ENCODE results near the gene EXOC6B.

The EXOC6B gene

GRCh38 chr2:72142570-72143440 is 683.0 kb downstream of the EXOC6B start:
- Histone ChIP-seq H3K79me2 (ENCODE audit: insufficient read depth, low read length) (no peaks in the 10 kb centered on the region), H4K20me1 (ENCODE audit: insufficient read depth, low read length) (no peaks in the 10 kb centered on the region), H2AFZ (ENCODE audit: low read depth, low read length) (no peak overlapping the region), H3K9ac (ENCODE audit: low read depth, low read length) (no peak overlapping the region), H3K4me1 (ENCODE audit: insufficient read depth, low read length) (no peaks in the 10 kb centered on the region), H3K9me3 (ENCODE audit: insufficient read depth, low read length, severe bottlenecking) (peaks cover 3% of the 10 kb centered on the region), H3K4me3 (ENCODE audit: low read depth in 1 of 2, low read length in 2 of 2) (no peak overlapping the region), H3K4me2 (ENCODE audit: insufficient read depth, low read length) (no peak overlapping the region), H3K27me3 (ENCODE audit: insufficient read depth, low read length, poor library complexity) (no peaks in the 10 kb centered on the region), H3K36me3 (ENCODE audit: insufficient read depth, low read length) (no peaks in the 10 kb centered on the region), H3K27ac (ENCODE audit: low read length) (no peak overlapping the region)
- no peak for DNase-seq
- TF ChIP-seq CTCF (IDR thresholded peaks at IDR 0.05; ENCODE audit: borderline replicate concordance, extremely low read depth, low read length, poor library complexity, severe bottlenecking) (no peak), EZH2 (IDR thresholded peaks at IDR 0.05; ENCODE audit: borderline replicate concordance, low read depth, low read length, severe bottlenecking) (no peak)
- ATAC-seq (ENCODE audit: insufficient read depth, low read depth) = no peak

DNA sequence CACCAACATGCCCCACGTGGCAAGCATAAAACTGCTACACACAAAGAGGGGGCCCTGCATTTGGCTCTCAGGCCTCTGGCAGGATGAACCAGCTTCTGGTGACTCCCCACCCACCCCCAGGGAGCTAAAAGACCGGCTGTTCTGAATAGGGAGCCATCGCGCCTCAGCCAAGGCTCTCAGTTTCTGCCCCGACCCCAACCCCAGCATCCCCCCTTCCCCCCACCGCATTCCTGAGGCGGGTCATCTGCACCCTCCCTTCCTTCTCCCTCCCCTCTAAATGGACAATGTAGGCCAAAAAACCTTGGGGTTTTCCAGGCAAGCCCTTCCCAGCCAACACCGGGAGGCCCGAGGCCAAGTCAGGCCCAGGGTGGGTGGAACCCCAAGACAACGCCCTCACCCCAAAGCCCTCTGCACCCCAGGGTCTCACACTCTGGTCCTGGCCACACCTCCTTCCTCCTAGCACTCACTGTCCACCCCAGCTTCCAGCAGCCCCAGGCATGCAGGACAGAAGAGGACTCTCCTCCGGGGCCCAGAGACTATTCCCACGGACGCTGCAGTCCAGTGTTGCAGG is 683.9 kb downstream of the EXOC6B start:
- no peaks in the 10 kb centered on the region for H3K79me2 ChIP-seq (ENCODE audit: insufficient read depth, low read length)
- H3K4me1 ChIP-seq (ENCODE audit: insufficient read depth, low read length) = no peaks in the 10 kb centered on the region
- H4K20me1 ChIP-seq (ENCODE audit: insufficient read depth, low read length) = no peaks in the 10 kb centered on the region

DNA sequence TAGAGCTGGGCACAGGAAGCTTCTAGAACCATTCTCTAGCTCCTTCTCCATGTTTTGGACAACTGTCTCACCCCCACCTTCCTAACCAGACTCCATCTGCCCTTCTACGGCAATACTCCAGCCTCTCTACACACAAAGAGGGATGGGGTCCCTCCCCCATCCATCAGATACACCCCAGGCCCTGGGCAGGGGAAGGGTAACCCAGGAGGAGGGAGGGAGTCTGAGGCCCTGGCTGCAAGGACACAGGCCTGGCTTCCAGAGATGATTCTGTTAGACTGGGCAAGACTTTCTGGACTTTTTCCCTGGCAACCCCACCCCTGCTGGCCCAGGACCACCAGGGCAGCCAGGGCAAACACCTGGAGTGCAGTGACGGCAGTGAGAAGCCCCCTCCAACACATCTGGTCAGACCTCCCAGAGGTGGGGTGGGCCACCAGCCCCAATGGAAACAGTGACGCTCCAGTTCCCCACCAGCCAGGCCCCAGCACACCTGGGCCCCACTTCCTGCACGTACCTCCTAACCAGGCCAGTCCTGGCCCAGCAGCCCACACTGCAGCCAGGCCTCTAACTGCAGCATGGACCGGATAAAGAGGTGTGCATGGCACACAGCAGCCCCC is 684.7 kb downstream of the EXOC6B start:
- Histone ChIP-seq H3K4me1 (ENCODE audit: insufficient read depth, low read length) (no peaks in the 10 kb centered on the region), H3K9ac (ENCODE audit: low read depth, low read length) (no peak overlapping the region), H3K27me3 (ENCODE audit: insufficient read depth, low read length, poor library complexity) (no peaks in the 10 kb centered on the region), H2AFZ (ENCODE audit: low read depth, low read length) (no peak overlapping the region), H3K36me3 (ENCODE audit: insufficient read depth, low read length) (no peaks in the 10 kb centered on the region), H3K4me3 (ENCODE audit: low read depth in 1 of 2, low read length in 2 of 2) (no peak overlapping the region), H3K4me2 (ENCODE audit: insufficient read depth, low read length) (no peak overlapping the region), H4K20me1 (ENCODE audit: insufficient read depth, low read length) (no peaks in the 10 kb centered on the region), H3K9me3 (ENCODE audit: insufficient read depth, low read length, severe bottlenecking) (no peaks in the 10 kb centered on the region), H3K79me2 (ENCODE audit: insufficient read depth, low read length) (no peaks in the 10 kb centered on the region), H3K27ac (ENCODE audit: low read length) (no peak overlapping the region)
- TF ChIP-seq EZH2 (IDR thresholded peaks at IDR 0.05; ENCODE audit: borderline replicate concordance, low read depth, low read length, severe bottlenecking) = no peak
- TF ChIP-seq CTCF (IDR thresholded peaks at IDR 0.05; ENCODE audit: borderline replicate concordance, extremely low read depth, low read length, poor library complexity, severe bottlenecking) = no peak
- ATAC-seq (ENCODE audit: insufficient read depth, low read depth) (no peak), DNase-seq (no peak)

More for the DNA sequence above, 683.9 kb downstream of the EXOC6B start:
- Histone ChIP-seq H3K4me3 (ENCODE audit: low read depth in 1 of 2, low read length in 2 of 2) (no peak overlapping the region), H3K9me3 (ENCODE audit: insufficient read depth, low read length, severe bottlenecking) (peaks cover 3% of the 10 kb centered on the region), H3K4me2 (ENCODE audit: insufficient read depth, low read length) (no peak overlapping the region), H3K27me3 (ENCODE audit: insufficient read depth, low read length, poor library complexity) (no peaks in the 10 kb centered on the region), H2AFZ (ENCODE audit: low read depth, low read length) (no peak overlapping the region), H3K9ac (ENCODE audit: low read depth, low read length) (no peak overlapping the region), H3K36me3 (ENCODE audit: insufficient read depth, low read length) (no peaks in the 10 kb centered on the region), H3K27ac (ENCODE audit: low read length) (no peak overlapping the region)
- TF ChIP-seq CTCF (IDR thresholded peaks at IDR 0.05; ENCODE audit: borderline replicate concordance, extremely low read depth, low read length, poor library complexity, severe bottlenecking) (no peak), EZH2 (IDR thresholded peaks at IDR 0.05; ENCODE audit: borderline replicate concordance, low read depth, low read length, severe bottlenecking) (no peak)
- ATAC-seq (ENCODE audit: insufficient read depth, low read depth) (no peak), DNase-seq (no peak)
